Neural cell (in vitro differentiated cells): ENCODE data around the gene ACP6. TPM values are rescaled to one million over a fixed set of nuclear protein-coding genes. Genes with fewer than 3 reads are reported as not detected.

ENCODE experiments used
- H2AFZ ChIP-seq: fragments of 200-600, 300-800 bp; sonication (generic), shearing (Covaris generic); 2 replicates; pipeline ENCODE4 v1.6.0; 2014; ENCODE audit warnings: low read depth, mild to moderate bottlenecking, antibody characterized with exemption, low read length, moderate library complexity
- H3F3A ChIP-seq: fragments of 200-600 bp; shearing (Covaris generic); 2 replicates; pipeline ENCODE4 v1.6.1; 2016; ENCODE audit warnings: mild to moderate bottlenecking, moderate library complexity, mixed read lengths, antibody characterized with exemption, low read length; ENCODE audit not compliant: insufficient read depth, poor library complexity, severe bottlenecking
- H3K27ac ChIP-seq: fragments of 200-600, 300-800 bp; sonication (generic), shearing (Covaris generic); 2 replicates; pipeline ENCODE4 v1.5.1; 2014; ENCODE audit warnings: mild to moderate bottlenecking, low read length, moderate library complexity
- H3K27me3 ChIP-seq: fragments of 300-800, 200-600 bp; sonication (generic), shearing (Covaris generic); 2 replicates; pipeline ENCODE4 v1.6.0; 2014; ENCODE audit warnings: mild to moderate bottlenecking, low read depth, low read length, moderate library complexity; ENCODE audit not compliant: insufficient read depth
- H3K36me3 ChIP-seq: fragments of 300-800, 200-600 bp; sonication (generic), shearing (Covaris generic); 2 replicates; pipeline ENCODE4 v1.5.1; 2014; ENCODE audit warnings: mild to moderate bottlenecking, antibody characterized with exemption, low read length, moderate library complexity; ENCODE audit not compliant: insufficient read depth
- H3K4me2 ChIP-seq: fragments of 300-800, 200-600 bp; sonication (generic), shearing (Covaris generic); 2 replicates; pipeline ENCODE4 v1.6.0; 2014; ENCODE audit warnings: mild to moderate bottlenecking, low read length
- H3K4me3 ChIP-seq: fragments of 300-800, 200-600 bp; sonication (generic), shearing (Covaris generic); 2 replicates; pipeline ENCODE4 v1.5.1; 2014; ENCODE audit warnings: mild to moderate bottlenecking, low read length, moderate library complexity
- H3K79me2 ChIP-seq: fragments of 200-600 bp; shearing (Covaris generic); replicated peaks from 2 replicates; pipeline ENCODE4 v1.6.0; 2014; ENCODE audit warnings: mild to moderate bottlenecking, low read length, moderate library complexity; ENCODE audit not compliant: insufficient read depth
- H3K9ac ChIP-seq: fragments of 300-800, 200-600 bp; sonication (generic), shearing (Covaris generic); 2 replicates; pipeline ENCODE4 v1.6.1; 2016; ENCODE audit warnings: mild to moderate bottlenecking, low read length, mixed read lengths
- H3K9me2 ChIP-seq: fragments of 200-600 bp; shearing (Covaris generic); 2 replicates; pipeline ENCODE4 v1.6.1; 2016; ENCODE audit warnings: mild to moderate bottlenecking, low read length, mixed read lengths; ENCODE audit not compliant: insufficient read depth
- H3K9me3 ChIP-seq: fragments of 200-600, 300-800 bp; sonication (generic), shearing (Covaris generic); 2 replicates; pipeline ENCODE4 v1.6.1; 2016; ENCODE audit warnings: mild to moderate bottlenecking, mixed run types, low read length, moderate library complexity, mixed read lengths
- H4K20me1 ChIP-seq: fragments of 200-600 bp; shearing (Covaris generic); 2 replicates; pipeline ENCODE4 v1.6.1; 2016; ENCODE audit warnings: mild to moderate bottlenecking, mixed run types; ENCODE audit not compliant: insufficient read depth
- EP300 ChIP-seq: fragments of 450-650 bp; conservative IDR thresholded peaks from 2 replicates; pipeline ENCODE4 v1.6.1; 2014; ENCODE audit warnings: antibody characterized with exemption, mild to moderate bottlenecking, moderate library complexity; ENCODE audit not compliant: poor library complexity, severe bottlenecking
- MXI1 ChIP-seq: fragments of 450-650 bp; conservative IDR thresholded peaks from 2 replicates; pipeline ENCODE4 v1.6.1; 2014; ENCODE audit warnings: antibody characterized with exemption, mild to moderate bottlenecking; ENCODE audit not compliant: poor library complexity, severe bottlenecking
- POLR2AphosphoS5 ChIP-seq: IDR thresholded peaks from 2 replicates; pipeline ENCODE4 v1.6.1; 2012
- RAD21 ChIP-seq: fragments of 450-650 bp; conservative IDR thresholded peaks from 2 replicates; pipeline ENCODE4 v1.6.1; 2014; ENCODE audit warnings: antibody characterized with exemption, mild to moderate bottlenecking, moderate library complexity
- polyA plus RNA-seq: library from polyadenylated mRNA; depleted of rRNA; stranded (reverse); fragments of >200 nt; gene quantifications from 2 replicates; pipeline ENCODE4 v1.2.3, GENCODE V29; 2014
- TF ChIP-seq, protein P1 (sequence below): IDR thresholded peaks from 2 replicates; pipeline ENCODE4 v1.6.1; 2012; ENCODE audit warnings: borderline replicate concordance

Gene ACP6
- polyA plus RNA-seq, 1 donor from 2014 or later, result 2.9 TPM

DNA sequence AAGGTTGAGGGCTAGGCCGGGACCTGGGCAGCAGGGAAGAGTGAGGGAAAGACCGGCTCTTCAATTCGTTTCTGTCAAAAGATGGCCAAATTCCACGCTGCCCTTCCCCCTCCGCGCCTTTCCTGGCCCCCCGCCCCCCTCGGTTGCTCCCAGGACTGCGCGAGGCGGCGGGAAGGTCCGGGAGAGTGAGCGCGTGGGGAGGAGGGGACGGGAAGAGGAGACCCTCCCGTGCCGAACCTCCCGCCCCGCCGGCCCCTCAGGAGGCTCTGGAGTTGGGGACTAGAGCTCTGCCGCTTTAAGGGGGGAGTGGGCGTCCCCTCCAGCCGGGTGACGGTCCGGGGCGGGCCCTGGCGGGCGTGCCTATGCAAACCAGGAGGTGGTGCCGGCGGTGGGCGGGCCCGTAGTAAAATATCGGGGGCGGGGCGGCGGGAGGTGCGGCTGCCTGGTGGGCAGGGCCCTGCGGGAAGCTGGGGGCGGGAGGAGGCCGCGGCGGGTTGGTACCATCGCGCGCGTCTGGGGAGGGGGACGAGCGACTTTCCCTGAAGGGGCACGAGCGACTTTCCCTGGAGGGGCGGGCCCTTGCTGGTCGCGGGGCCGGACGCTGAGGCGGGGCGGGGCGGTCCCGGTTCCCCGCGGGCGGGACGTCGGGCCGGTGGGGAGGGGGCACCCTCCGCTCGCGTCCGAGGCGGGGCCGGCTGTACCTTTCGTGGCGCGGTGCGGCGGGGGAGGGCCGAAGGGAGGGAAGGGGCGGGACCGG is 70.8 kb downstream of the ACP6 start:
- peak overlapping the region; percentile 41 for H2AFZ ChIP-seq
- no peaks in the 10 kb centered on the region for H3K27me3 ChIP-seq
- peak overlapping the region; percentile 71 for H3K4me3 ChIP-seq
- H3K9me2 ChIP-seq, result no peaks in the 10 kb centered on the region
- no peaks in the 10 kb centered on the region for H3K9me3 ChIP-seq
- H3K9ac ChIP-seq, result peak overlapping the region; percentile 74
- no peaks in the 10 kb centered on the region for H4K20me1 ChIP-seq
- no peaks in the 10 kb centered on the region for H3K36me3 ChIP-seq
- peak; percentile 5 for TF ChIP-seq MXI1
- TF ChIP-seq, protein P1, sequence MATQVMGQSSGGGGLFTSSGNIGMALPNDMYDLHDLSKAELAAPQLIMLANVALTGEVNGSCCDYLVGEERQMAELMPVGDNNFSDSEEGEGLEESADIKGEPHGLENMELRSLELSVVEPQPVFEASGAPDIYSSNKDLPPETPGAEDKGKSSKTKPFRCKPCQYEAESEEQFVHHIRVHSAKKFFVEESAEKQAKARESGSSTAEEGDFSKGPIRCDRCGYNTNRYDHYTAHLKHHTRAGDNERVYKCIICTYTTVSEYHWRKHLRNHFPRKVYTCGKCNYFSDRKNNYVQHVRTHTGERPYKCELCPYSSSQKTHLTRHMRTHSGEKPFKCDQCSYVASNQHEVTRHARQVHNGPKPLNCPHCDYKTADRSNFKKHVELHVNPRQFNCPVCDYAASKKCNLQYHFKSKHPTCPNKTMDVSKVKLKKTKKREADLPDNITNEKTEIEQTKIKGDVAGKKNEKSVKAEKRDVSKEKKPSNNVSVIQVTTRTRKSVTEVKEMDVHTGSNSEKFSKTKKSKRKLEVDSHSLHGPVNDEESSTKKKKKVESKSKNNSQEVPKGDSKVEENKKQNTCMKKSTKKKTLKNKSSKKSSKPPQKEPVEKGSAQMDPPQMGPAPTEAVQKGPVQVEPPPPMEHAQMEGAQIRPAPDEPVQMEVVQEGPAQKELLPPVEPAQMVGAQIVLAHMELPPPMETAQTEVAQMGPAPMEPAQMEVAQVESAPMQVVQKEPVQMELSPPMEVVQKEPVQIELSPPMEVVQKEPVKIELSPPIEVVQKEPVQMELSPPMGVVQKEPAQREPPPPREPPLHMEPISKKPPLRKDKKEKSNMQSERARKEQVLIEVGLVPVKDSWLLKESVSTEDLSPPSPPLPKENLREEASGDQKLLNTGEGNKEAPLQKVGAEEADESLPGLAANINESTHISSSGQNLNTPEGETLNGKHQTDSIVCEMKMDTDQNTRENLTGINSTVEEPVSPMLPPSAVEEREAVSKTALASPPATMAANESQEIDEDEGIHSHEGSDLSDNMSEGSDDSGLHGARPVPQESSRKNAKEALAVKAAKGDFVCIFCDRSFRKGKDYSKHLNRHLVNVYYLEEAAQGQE, result peak; percentile 2
- no peak for TF ChIP-seq EP300
- TF ChIP-seq POLR2AphosphoS5, result peak; percentile 27
- no peak for TF ChIP-seq RAD21
- H3F3A ChIP-seq, result peaks cover 2% of the 10 kb centered on the region
- peak overlapping the region; percentile 77 for H3K4me2 ChIP-seq
- H3K27ac ChIP-seq, result peak overlapping the region; percentile 59
- peaks cover 72% of the 10 kb centered on the region for H3K79me2 ChIP-seq

DNA sequence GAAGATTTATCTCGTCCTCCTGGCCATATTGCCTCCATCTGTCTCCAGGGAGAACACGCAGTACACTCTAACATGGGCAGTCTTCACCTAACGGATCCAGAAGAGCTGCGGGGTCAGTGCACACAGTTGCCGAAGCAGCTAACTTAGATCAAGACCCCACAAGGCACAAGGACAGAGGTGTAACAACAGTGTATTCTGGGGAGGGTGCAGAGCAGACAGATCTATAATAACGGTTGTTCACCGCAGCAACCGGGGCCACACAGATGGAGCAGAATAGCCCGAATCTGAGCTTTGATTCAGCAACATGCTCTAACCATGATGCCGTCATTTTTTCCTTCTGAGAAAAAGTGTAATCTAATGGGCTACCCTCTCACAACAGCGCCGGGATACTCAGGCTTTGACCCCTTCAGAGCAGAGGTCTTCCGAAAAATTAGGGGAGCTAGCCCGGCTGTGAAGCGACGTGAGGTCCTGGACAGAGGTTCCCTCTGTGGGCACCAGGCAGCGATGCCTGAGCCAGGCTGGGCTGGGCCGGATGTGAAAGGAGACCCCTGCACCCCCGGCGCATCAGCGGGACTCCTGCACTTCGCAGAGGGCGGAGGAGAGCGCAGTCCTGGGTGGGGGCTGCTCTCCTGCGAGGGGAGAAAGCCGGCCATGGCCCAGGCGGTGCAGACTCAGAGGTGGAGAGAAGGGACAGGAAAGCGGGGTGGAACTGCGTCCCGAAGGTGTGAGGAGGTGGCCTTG is 71.5 kb downstream of the ACP6 start:
- Histone ChIP-seq H4K20me1 (no peaks in the 10 kb centered on the region), H3K4me2 (peak overlapping the region; percentile 77), H3K4me3 (peak overlapping the region; percentile 71), H3K36me3 (no peaks in the 10 kb centered on the region), H3K27me3 (no peaks in the 10 kb centered on the region), H3K79me2 (peaks cover 72% of the 10 kb centered on the region), H3F3A (peaks cover 2% of the 10 kb centered on the region), H3K9me2 (no peaks in the 10 kb centered on the region), H3K9ac (peak overlapping the region; percentile 74), H3K9me3 (no peaks in the 10 kb centered on the region), H2AFZ (peak overlapping the region; percentile 41), H3K27ac (peak overlapping the region; percentile 59)
- TF ChIP-seq MXI1 (peak; percentile 25), RAD21 (no peak)
- TF ChIP-seq, protein P1, result peak; percentile 9
